ENCODE measurements around the gene VOPP1.

VOPP1 gene

GRCh38 chr7:55507743-55508142 is 64.6 kb downstream of the VOPP1 start:
- TF ChIP-seq, protein P1, sequence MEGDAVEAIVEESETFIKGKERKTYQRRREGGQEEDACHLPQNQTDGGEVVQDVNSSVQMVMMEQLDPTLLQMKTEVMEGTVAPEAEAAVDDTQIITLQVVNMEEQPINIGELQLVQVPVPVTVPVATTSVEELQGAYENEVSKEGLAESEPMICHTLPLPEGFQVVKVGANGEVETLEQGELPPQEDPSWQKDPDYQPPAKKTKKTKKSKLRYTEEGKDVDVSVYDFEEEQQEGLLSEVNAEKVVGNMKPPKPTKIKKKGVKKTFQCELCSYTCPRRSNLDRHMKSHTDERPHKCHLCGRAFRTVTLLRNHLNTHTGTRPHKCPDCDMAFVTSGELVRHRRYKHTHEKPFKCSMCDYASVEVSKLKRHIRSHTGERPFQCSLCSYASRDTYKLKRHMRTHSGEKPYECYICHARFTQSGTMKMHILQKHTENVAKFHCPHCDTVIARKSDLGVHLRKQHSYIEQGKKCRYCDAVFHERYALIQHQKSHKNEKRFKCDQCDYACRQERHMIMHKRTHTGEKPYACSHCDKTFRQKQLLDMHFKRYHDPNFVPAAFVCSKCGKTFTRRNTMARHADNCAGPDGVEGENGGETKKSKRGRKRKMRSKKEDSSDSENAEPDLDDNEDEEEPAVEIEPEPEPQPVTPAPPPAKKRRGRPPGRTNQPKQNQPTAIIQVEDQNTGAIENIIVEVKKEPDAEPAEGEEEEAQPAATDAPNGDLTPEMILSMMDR (IDR thresholded peaks at IDR 0.05; ENCODE audit: low read depth, low read length): no peak
- no peak overlapping the region for H3K4me3 ChIP-seq (ENCODE audit: low read depth, low read length)

- H3K4me3 ChIP-seq (ENCODE audit: low read depth, low read length): no peak overlapping the region
- TF ChIP-seq, protein P1 (IDR thresholded peaks at IDR 0.05; ENCODE audit: low read depth, low read length): no peak
Observed at GRCh38 chr7:55504967-55505658, 67.2 kb downstream of the VOPP1 start.

- TF ChIP-seq, protein P1 (IDR thresholded peaks at IDR 0.05; ENCODE audit: low read depth, low read length): no peak
Observed at GRCh38 chr7:55504093-55504859, 68.0 kb downstream of the VOPP1 start.

DNA sequence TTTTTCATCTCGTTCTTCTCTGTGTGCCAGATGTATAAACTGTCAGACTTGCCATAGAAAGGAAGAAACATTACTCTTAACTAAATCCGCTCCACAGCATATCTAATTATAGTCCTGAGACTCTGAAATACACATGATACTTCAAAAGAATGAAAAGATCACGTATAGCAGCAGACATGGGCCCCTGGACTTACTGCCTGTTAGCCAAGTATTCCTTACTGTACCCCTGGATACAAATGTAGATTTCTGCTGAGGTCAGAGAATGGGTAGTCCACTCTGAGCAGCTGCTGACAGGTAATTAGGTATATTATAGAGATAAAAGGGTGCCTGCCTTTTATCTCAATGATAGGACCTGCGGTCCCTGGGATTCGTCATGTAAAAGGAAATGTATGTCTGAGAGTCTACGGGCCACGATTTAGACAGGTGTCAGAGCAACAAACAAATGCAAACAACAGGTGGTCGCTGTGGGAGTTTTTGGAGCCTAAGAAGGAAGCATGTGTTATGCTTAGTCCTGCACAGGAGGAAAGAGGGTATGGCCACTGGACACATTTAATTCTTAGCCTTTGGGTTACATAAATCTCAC is 69.4 kb downstream of the VOPP1 start:
- TF ChIP-seq, protein P1 (IDR thresholded peaks at IDR 0.05; ENCODE audit: low read depth, low read length): no peak
- H3K4me3 ChIP-seq (ENCODE audit: low read depth, low read length): no peak overlapping the region

More at GRCh38 chr7:55504093-55504859, 68.0 kb downstream of the VOPP1 start:
- H3K4me3 ChIP-seq (ENCODE audit: low read depth, low read length): no peak overlapping the region

- TF ChIP-seq, protein P1 (IDR thresholded peaks at IDR 0.05; ENCODE audit: low read depth, low read length): no peak
Observed at GRCh38 chr7:55502124-55502857, 70.0 kb downstream of the VOPP1 start.

GRCh38 chr7:55501611-55502010 is 70.7 kb downstream of the VOPP1 start:
- TF ChIP-seq, protein P1 (IDR thresholded peaks at IDR 0.05; ENCODE audit: low read depth, low read length): no peak
- no peak overlapping the region for H3K4me3 ChIP-seq (ENCODE audit: low read depth, low read length)

More at GRCh38 chr7:55502124-55502857, 70.0 kb downstream of the VOPP1 start:
- no peak overlapping the region for H3K4me3 ChIP-seq (ENCODE audit: low read depth, low read length)

Data from WI38 (cell line).